Adrenal gland (tissue), 12 donors: Measurements from ENCODE around the gene EYA4. TPM values are rescaled to one million over a fixed set of nuclear protein-coding genes. Genes with fewer than 3 reads are reported as not detected.

Source experiments
- DNase-seq, 7 donors: peaks; one replicate each; pipeline ENCODE4 v3.0.0-alpha.2; 2019 to 2020
- H3K27ac ChIP-seq, 5 donors: fragments of 200-600 bp; sonication (generic) in 4 of 5; 1 replicate in 3 of 5; 2 replicates in 2 of 5; pipeline versions ENCODE4 v1.5.1 to v1.8.0; 2016 to 2020; ENCODE audit warnings: mild to moderate bottlenecking in 1 of 5
- H3K27me3 ChIP-seq: fragments of 200-600 bp; 2 replicates; pipeline ENCODE4 v1.8.0; 2021
- H3K36me3 ChIP-seq, 2 donors: fragments of 200-600 bp; replicated peaks in 1 of 2; 1 replicate in 1 of 2; 2 replicates in 1 of 2; pipeline versions ENCODE4 v1.5.1 to v1.8.0; 2018 to 2022
- H3K4me1 ChIP-seq, 2 donors: fragments of 200-600 bp; replicated peaks in 1 of 2; 1 replicate in 1 of 2; 2 replicates in 1 of 2; pipeline versions ENCODE4 v1.5.1 to v1.8.0; 2018 to 2021
- H3K4me3 ChIP-seq, 4 donors: fragments of 200-600 bp; sonication (generic) in 3 of 4; one replicate each; pipeline ENCODE4 v1.5.1; 2016 to 2018
- H3K9me3 ChIP-seq, 3 donors: fragments of 200-600 bp; sonication (generic) in 1 of 3; replicated peaks in 1 of 3; 1 replicate in 2 of 3; 2 replicates in 1 of 3; pipeline versions ENCODE4 v1.5.1 to v1.8.0; 2016 to 2021
- POLR2A ChIP-seq, 2 donors: fragments of 450-650 bp; IDR thresholded peaks; one replicate each; pipeline ENCODE4 v1.6.1; 2017; ENCODE audit warnings: antibody characterized with exemption in 2 of 2, mild to moderate bottlenecking in 2 of 2, moderate library complexity in 1 of 2
- WGBS, 4 donors: extraction: QIAGEN DNeasy Blood & Tissue Kit in 2 of 4; methylation state at CpG; one replicate each; pipeline versions ENCODE4 v1.1.5 to v1.1.7; 2013 to 2017; 5-methylcytosine and 5-hydroxymethylcytosine counted together
- intact Hi-C, 2 donors: fragments of 100-400 bp; cut with DNase I; formaldehyde crosslinking; loops; one replicate each; pipeline versions ENCODE4 v1.14.1 to v1.15.0; 2022 to 2023
- polyA plus RNA-seq, 3 donors: library from polyadenylated mRNA; stranded (reverse); fragments of 200-250 nt in 2 of 3; fragments of 350-450 nt in 1 of 3; fragmentation: Illumina TruSeq in 1 of 3; extraction: RNeasy Lipid Tissue Mini Kit (QIAGEN cat#74804) in 1 of 3; gene quantifications; one replicate each; pipeline ENCODE4 v1.2.3, GENCODE V29; 2013 to 2014
- total RNA-seq, 9 donors: library from RNA; depleted of rRNA in 4 of 9; stranded (reverse); fragments of >200 nt in 4 of 9; fragments of 120-200 nt in 1 of 9; fragmentation: NEBNext Ultra II Directional in 1 of 9; extraction: Animal tissue kit (Norgen Biotek cat#: 25700) in 1 of 9; gene quantifications; one replicate each; pipeline versions ENCODE4 v1.1.0 to v1.2.4, GENCODE V29; 2013 to 2023
- TF ChIP-seq, protein P1 (sequence below), 6 experiments: fragments of 450-650 bp in 4 of 6; fragments of 200-600 bp in 2 of 6; sonication (generic) in 1 of 6; IDR thresholded peaks; 1 replicate in 5 of 6; 2 replicates in 1 of 6; pipeline versions ENCODE4 v1.5.1 to v1.8.0; 2016 to 2021; ENCODE audit warnings: antibody characterized with exemption in 6 of 6, mild to moderate bottlenecking in 2 of 6, moderate library complexity in 1 of 6
- donor health status: healthy with polysubstance abuse.
- donor health status: Bipolar disorder and iron deficiency.
- donor health status: DM: yes; HTN: yes; CAD: no.
- donor health status: DM: no; HTN: no; CAD: no.
- donor health status: DM: no; HTN: no; CAD: no.
- donor health status: DM: yes; HTN: yes; CAD: no.

Gene EYA4
- total and polyA plus RNA-seq, 12 donors, result 0.17 to 6.3 (median 1.6) TPM

DNA sequence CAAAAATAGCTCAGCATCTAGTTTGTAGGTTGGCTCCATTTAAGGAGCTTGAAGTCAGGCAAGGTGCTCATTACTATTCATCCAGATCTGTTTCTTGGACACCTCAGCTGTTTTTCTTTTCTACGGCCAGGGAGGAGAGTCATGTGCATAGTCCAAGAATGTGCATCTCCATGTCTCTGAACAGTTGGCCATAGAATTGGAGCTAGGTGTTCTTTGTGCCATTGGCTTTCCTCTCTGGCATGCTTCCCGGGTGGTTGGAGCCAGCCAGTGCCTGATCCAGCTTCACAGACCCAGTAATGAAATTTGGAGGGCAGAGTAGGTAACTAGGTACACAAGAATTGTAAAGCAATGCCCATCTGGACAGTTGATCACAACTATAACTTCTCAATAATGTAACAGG, 21.6 kb downstream of the EYA4 start:
- Histone ChIP-seq H3K9me3 (no peaks in the 10 kb centered on the region), H3K27me3 (no peaks in the 10 kb centered on the region), H3K27ac (no peak overlapping the region), H3K4me1 (no peaks in the 10 kb centered on the region), H3K36me3 (no peaks in the 10 kb centered on the region), H3K4me3 (no peak overlapping the region)
- TF ChIP-seq, protein P1, sequence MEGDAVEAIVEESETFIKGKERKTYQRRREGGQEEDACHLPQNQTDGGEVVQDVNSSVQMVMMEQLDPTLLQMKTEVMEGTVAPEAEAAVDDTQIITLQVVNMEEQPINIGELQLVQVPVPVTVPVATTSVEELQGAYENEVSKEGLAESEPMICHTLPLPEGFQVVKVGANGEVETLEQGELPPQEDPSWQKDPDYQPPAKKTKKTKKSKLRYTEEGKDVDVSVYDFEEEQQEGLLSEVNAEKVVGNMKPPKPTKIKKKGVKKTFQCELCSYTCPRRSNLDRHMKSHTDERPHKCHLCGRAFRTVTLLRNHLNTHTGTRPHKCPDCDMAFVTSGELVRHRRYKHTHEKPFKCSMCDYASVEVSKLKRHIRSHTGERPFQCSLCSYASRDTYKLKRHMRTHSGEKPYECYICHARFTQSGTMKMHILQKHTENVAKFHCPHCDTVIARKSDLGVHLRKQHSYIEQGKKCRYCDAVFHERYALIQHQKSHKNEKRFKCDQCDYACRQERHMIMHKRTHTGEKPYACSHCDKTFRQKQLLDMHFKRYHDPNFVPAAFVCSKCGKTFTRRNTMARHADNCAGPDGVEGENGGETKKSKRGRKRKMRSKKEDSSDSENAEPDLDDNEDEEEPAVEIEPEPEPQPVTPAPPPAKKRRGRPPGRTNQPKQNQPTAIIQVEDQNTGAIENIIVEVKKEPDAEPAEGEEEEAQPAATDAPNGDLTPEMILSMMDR (IDR thresholded peaks at IDR 0.05), result no peak
- intact Hi-C loops, result no loop called here
- WGBS, 4 donors, result 65 to 73% (median 70%) methylated on average over 2 of the region's 2 CpGs
- no peak for DNase-seq

DNA sequence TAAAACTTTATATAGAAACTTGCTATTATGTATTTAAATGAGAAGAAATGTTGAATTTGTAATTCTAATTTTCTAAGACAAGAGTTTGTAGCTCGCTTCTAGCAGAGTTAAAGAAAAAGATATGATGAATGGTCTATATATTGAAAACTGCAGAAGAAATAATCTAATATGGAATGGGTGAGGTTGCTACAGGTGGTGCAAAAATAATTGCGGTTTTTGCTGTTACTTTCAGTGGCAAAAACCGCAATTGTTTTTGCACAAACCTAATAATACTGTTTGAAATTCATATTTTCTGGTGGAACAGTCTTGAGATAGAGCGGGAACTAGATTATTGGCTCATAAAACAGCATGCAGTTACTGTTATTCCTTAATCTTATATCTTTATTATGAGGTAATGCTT, 23.9 kb downstream of the EYA4 start:
- H3K36me3 ChIP-seq, result no peaks in the 10 kb centered on the region
- no peaks in the 10 kb centered on the region for H3K27me3 ChIP-seq
- DNase-seq, result no peak
- intact Hi-C loops, result no loop called here
- no peaks in the 10 kb centered on the region for H3K4me1 ChIP-seq
- H3K9me3 ChIP-seq, result no peaks in the 10 kb centered on the region
- H3K27ac ChIP-seq, result no peak overlapping the region
- no peak overlapping the region for H3K4me3 ChIP-seq
- TF ChIP-seq POLR2A (IDR thresholded peaks at IDR 0.05), result no peak
- TF ChIP-seq, protein P1 (IDR thresholded peaks at IDR 0.05), result no peak
- WGBS, 4 donors, result 78 to 84% (median 80%) methylated on average over 4 of the region's 4 CpGs

DNA sequence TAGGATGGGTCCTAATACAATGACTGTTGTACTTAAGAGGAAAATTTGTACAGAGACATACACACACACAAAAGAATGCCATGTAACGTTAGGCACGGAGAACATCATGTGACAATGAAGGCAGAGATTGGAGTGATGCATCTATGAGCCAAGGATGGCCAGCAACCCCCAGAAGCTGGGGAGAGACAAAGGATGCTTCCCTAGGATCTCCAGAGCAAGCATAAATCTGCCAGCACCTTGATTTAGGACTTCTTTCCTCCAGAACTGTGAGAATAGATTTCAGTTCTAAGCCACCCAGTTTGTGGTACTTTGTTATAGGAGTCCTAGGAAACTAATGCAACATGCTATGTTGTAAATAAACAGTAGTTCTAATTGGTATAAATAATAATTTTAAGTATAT, 25.0 kb downstream of the EYA4 start:
- Histone ChIP-seq H3K4me3 (no peak overlapping the region), H3K36me3 (no peaks in the 10 kb centered on the region), H3K27ac (no peak overlapping the region), H3K27me3 (no peaks in the 10 kb centered on the region), H3K4me1 (no peaks in the 10 kb centered on the region), H3K9me3 (no peaks in the 10 kb centered on the region)
- WGBS, 4 donors, result 56 to 60% (median 57%) methylated on average over 2 of the region's 2 CpGs
- TF ChIP-seq, protein P1 (IDR thresholded peaks at IDR 0.05), result no peak
- TF ChIP-seq POLR2A (IDR thresholded peaks at IDR 0.05), result no peak
- intact Hi-C loops, result no loop called here
- no peak for DNase-seq

GRCh38 chr6:133268621-133269020, 27.5 kb downstream of the EYA4 start:
- DNase-seq, result no peak
- WGBS, 4 donors, result 82 to 89% (median 82%) methylated on average over 4 to 5 of the region's 5 CpGs
- intact Hi-C loops, result no loop called here
- TF ChIP-seq, protein P1 (IDR thresholded peaks at IDR 0.05), result no peak
- no peak for TF ChIP-seq POLR2A (IDR thresholded peaks at IDR 0.05)
- Histone ChIP-seq H3K36me3 (no peaks in the 10 kb centered on the region), H3K27me3 (no peaks in the 10 kb centered on the region), H3K9me3 (no peaks in the 10 kb centered on the region), H3K4me3 (no peak overlapping the region), H3K27ac (no peak overlapping the region), H3K4me1 (no peaks in the 10 kb centered on the region)
